ENCODE measurements around the gene GRIK3.
"Not testable (repeated sequence)": the region's sequence is repeated elsewhere in the genome, so short reads cannot be mapped to it uniquely, and the experiment has no call there.

GRIK3 gene

GRCh38 chr1:36920371-36920770, 113.9 kb downstream of the GRIK3 start:
- no peak overlapping the region for H2BK120ac ChIP-seq (ENCODE audit: low read depth, low read length)
- no peak overlapping the region for H3K14ac ChIP-seq (ENCODE audit: low read length in 2 of 2)
- H2BK12ac ChIP-seq (ENCODE audit: low read length in 2 of 2), result no peak overlapping the region
- no peak overlapping the region for H4K8ac ChIP-seq (ENCODE audit: low read length)
- no peak overlapping the region for H3K4ac ChIP-seq (ENCODE audit: low read depth in 1 of 2, low read length in 2 of 2)
- H3K4me3 ChIP-seq (ENCODE audit: insufficient read depth in 1 of 2, low read depth in 1 of 2, low read length in 2 of 2), result no peak overlapping the region
- H3K18ac ChIP-seq (ENCODE audit: low read depth in 1 of 2, low read length in 2 of 2), result no peak overlapping the region
- no peak for DNase-seq
- no peaks in the 10 kb centered on the region for H3K36me3 ChIP-seq (ENCODE audit: control insufficient read depth in 1 of 2, insufficient read depth in 2 of 2, low read depth in 1 of 2, low read length in 2 of 2)
- no peaks in the 10 kb centered on the region for H3K9me3 ChIP-seq (ENCODE audit: control insufficient read depth, low read length)
- H2AK5ac ChIP-seq (ENCODE audit: low read length, severe bottlenecking), result no peak overlapping the region
- no peak overlapping the region for H2BK5ac ChIP-seq (ENCODE audit: low read depth, low read length, poor library complexity, severe bottlenecking)
- H3K9ac ChIP-seq (ENCODE audit: low read length), result no peak overlapping the region
- WGBS, result 85% methylated on average over 2 of the region's 3 CpGs
- H4K91ac ChIP-seq (ENCODE audit: low read length), result no peak overlapping the region
- no peak overlapping the region for H3K27ac ChIP-seq (ENCODE audit: low read length, poor library complexity, severe bottlenecking)
- H3K23ac ChIP-seq (ENCODE audit: low read length in 2 of 2), result no peak overlapping the region
- H3K4me1 ChIP-seq (ENCODE audit: control insufficient read depth, insufficient read depth, low read depth, low read length), result no peaks in the 10 kb centered on the region
- H2BK15ac ChIP-seq (ENCODE audit: low read depth, poor library complexity, severe bottlenecking), result no peak overlapping the region
- H3K27me3 ChIP-seq (ENCODE audit: control insufficient read depth in 1 of 2, insufficient read depth in 1 of 2, low read length in 2 of 2), result no peaks in the 10 kb centered on the region
- no peak overlapping the region for H3K4me2 ChIP-seq (ENCODE audit: low read length, poor library complexity, severe bottlenecking)
- no peak overlapping the region for H2AFZ ChIP-seq (ENCODE audit: low read depth, low read length)
- H3K79me1 ChIP-seq (replicated peaks; ENCODE audit: low read length, poor library complexity, severe bottlenecking), result no peaks in the 10 kb centered on the region

- DNase-seq, result no peak
- Histone ChIP-seq H2BK15ac (ENCODE audit: low read depth, poor library complexity, severe bottlenecking) (no peak overlapping the region), H3K79me1 (replicated peaks; ENCODE audit: low read length, poor library complexity, severe bottlenecking) (no peaks in the 10 kb centered on the region), H4K8ac (ENCODE audit: low read length) (no peak overlapping the region), H3K4me2 (ENCODE audit: low read length, poor library complexity, severe bottlenecking) (no peak overlapping the region), H3K9me3 (ENCODE audit: control insufficient read depth, low read length) (no peaks in the 10 kb centered on the region), H3K4me3 (ENCODE audit: insufficient read depth in 1 of 2, low read depth in 1 of 2, low read length in 2 of 2) (no peak overlapping the region), H3K23ac (ENCODE audit: low read length in 2 of 2) (no peak overlapping the region), H3K36me3 (ENCODE audit: control insufficient read depth in 1 of 2, insufficient read depth in 2 of 2, low read depth in 1 of 2, low read length in 2 of 2) (no peaks in the 10 kb centered on the region), H3K27me3 (ENCODE audit: control insufficient read depth in 1 of 2, insufficient read depth in 1 of 2, low read length in 2 of 2) (no peaks in the 10 kb centered on the region), H4K91ac (ENCODE audit: low read length) (no peak overlapping the region), H3K9ac (ENCODE audit: low read length) (no peak overlapping the region), H2BK120ac (ENCODE audit: low read depth, low read length) (no peak overlapping the region), H2BK5ac (ENCODE audit: low read depth, low read length, poor library complexity, severe bottlenecking) (no peak overlapping the region), H3K4me1 (ENCODE audit: control insufficient read depth, insufficient read depth, low read depth, low read length) (no peaks in the 10 kb centered on the region), H2BK12ac (ENCODE audit: low read length in 2 of 2) (no peak overlapping the region), H3K14ac (ENCODE audit: low read length in 2 of 2) (no peak overlapping the region), H2AFZ (ENCODE audit: low read depth, low read length) (peak overlapping the region; percentile 8), H2AK5ac (ENCODE audit: low read length, severe bottlenecking) (no peak overlapping the region), H3K18ac (ENCODE audit: low read depth in 1 of 2, low read length in 2 of 2) (no peak overlapping the region), H3K27ac (ENCODE audit: low read length, poor library complexity, severe bottlenecking) (no peak overlapping the region), H3K4ac (ENCODE audit: low read depth in 1 of 2, low read length in 2 of 2) (no peak overlapping the region)
- 64% methylated on average over 9 of the region's 9 CpGs for WGBS
Observed at GRCh38 chr1:36919491-36920145, 114.7 kb downstream of the GRIK3 start.

GRCh38 chr1:36918604-36919003, 115.7 kb downstream of the GRIK3 start:
- Histone ChIP-seq H3K9me3 (ENCODE audit: control insufficient read depth, low read length) (no peaks in the 10 kb centered on the region), H3K4me2 (ENCODE audit: low read length, poor library complexity, severe bottlenecking) (no peak overlapping the region), H3K4me3 (ENCODE audit: insufficient read depth in 1 of 2, low read depth in 1 of 2, low read length in 2 of 2) (no peak overlapping the region), H2BK15ac (ENCODE audit: low read depth, poor library complexity, severe bottlenecking) (no peak overlapping the region), H3K79me1 (replicated peaks; ENCODE audit: low read length, poor library complexity, severe bottlenecking) (no peaks in the 10 kb centered on the region), H3K23ac (ENCODE audit: low read length in 2 of 2) (no peak overlapping the region), H3K27ac (ENCODE audit: low read length, poor library complexity, severe bottlenecking) (no peak overlapping the region), H3K4ac (ENCODE audit: low read depth in 1 of 2, low read length in 2 of 2) (no peak overlapping the region), H2BK120ac (ENCODE audit: low read depth, low read length) (no peak overlapping the region), H2BK5ac (ENCODE audit: low read depth, low read length, poor library complexity, severe bottlenecking) (no peak overlapping the region), H3K18ac (ENCODE audit: low read depth in 1 of 2, low read length in 2 of 2) (no peak overlapping the region), H2AFZ (ENCODE audit: low read depth, low read length) (no peak overlapping the region), H3K27me3 (ENCODE audit: control insufficient read depth in 1 of 2, insufficient read depth in 1 of 2, low read length in 2 of 2) (no peaks in the 10 kb centered on the region), H3K9ac (ENCODE audit: low read length) (no peak overlapping the region), H3K14ac (ENCODE audit: low read length in 2 of 2) (no peak overlapping the region), H3K36me3 (ENCODE audit: control insufficient read depth in 1 of 2, insufficient read depth in 2 of 2, low read depth in 1 of 2, low read length in 2 of 2) (no peaks in the 10 kb centered on the region), H2BK12ac (ENCODE audit: low read length in 2 of 2) (no peak overlapping the region), H2AK5ac (ENCODE audit: low read length, severe bottlenecking) (no peak overlapping the region), H4K91ac (ENCODE audit: low read length) (no peak overlapping the region), H3K4me1 (ENCODE audit: control insufficient read depth, insufficient read depth, low read depth, low read length) (no peaks in the 10 kb centered on the region), H4K8ac (ENCODE audit: low read length) (no peak overlapping the region)
- DNase-seq, result no peak
- 64% methylated on average over 4 of the region's 4 CpGs for WGBS

GRCh38 chr1:36916542-36916941, 117.8 kb downstream of the GRIK3 start:
- H3K4me1 ChIP-seq (ENCODE audit: control insufficient read depth, insufficient read depth, low read depth, low read length); H3K14ac ChIP-seq (ENCODE audit: low read length in 2 of 2); H3K79me1 ChIP-seq (replicated peaks; ENCODE audit: low read length, poor library complexity, severe bottlenecking); H2BK12ac ChIP-seq (ENCODE audit: low read length in 2 of 2); H2BK15ac ChIP-seq (ENCODE audit: low read depth, poor library complexity, severe bottlenecking); H2BK120ac ChIP-seq (ENCODE audit: low read depth, low read length); H2BK5ac ChIP-seq (ENCODE audit: low read depth, low read length, poor library complexity, severe bottlenecking); H2AK5ac ChIP-seq (ENCODE audit: low read length, severe bottlenecking); H3K18ac ChIP-seq (ENCODE audit: low read depth in 1 of 2, low read length in 2 of 2); H3K36me3 ChIP-seq (ENCODE audit: control insufficient read depth in 1 of 2, insufficient read depth in 2 of 2, low read depth in 1 of 2, low read length in 2 of 2); H4K91ac ChIP-seq (ENCODE audit: low read length); H3K27me3 ChIP-seq (ENCODE audit: control insufficient read depth in 1 of 2, insufficient read depth in 1 of 2, low read length in 2 of 2); H3K27ac ChIP-seq (ENCODE audit: low read length, poor library complexity, severe bottlenecking); H3K4ac ChIP-seq (ENCODE audit: low read depth in 1 of 2, low read length in 2 of 2); H3K4me2 ChIP-seq (ENCODE audit: low read length, poor library complexity, severe bottlenecking); H3K23ac ChIP-seq (ENCODE audit: low read length in 2 of 2); H4K8ac ChIP-seq (ENCODE audit: low read length); H3K9ac ChIP-seq (ENCODE audit: low read length); DNase-seq; H3K9me3 ChIP-seq (ENCODE audit: control insufficient read depth, low read length); H3K4me3 ChIP-seq (ENCODE audit: insufficient read depth in 1 of 2, low read depth in 1 of 2, low read length in 2 of 2); H2AFZ ChIP-seq (ENCODE audit: low read depth, low read length): not testable (repeated sequence)
- WGBS, result 73% methylated on average over 3 of the region's 3 CpGs

Measured in mesenchymal stem cell (in vitro differentiated cells and primary cell).